Activated CD4-positive, alpha-beta T cell treated with anti-CD3 and anti-CD28 coated beads, Interleukin-2, amount 50 U/mL, for 24 hours (primary cell): ENCODE results near the gene SORCS1.

Source experiments
- DNase-seq, 2 donors: peaks; one replicate each; pipeline ENCODE4 v3.0.0-alpha.2; 2020; ENCODE audit warnings: low read depth in 1 of 2, low spot score in 1 of 2

Gene SORCS1

GRCh38 chr10:107163881-107164861 is at the start of gene SORCS1:
TSS of gene SORCS1 (minus strand) at chr10:107164706.
- DNase-seq: no peak

GRCh38 chr10:107214261-107214660 is 49.8 kb upstream of the SORCS1 start:
- DNase-seq: no peak

DNA sequence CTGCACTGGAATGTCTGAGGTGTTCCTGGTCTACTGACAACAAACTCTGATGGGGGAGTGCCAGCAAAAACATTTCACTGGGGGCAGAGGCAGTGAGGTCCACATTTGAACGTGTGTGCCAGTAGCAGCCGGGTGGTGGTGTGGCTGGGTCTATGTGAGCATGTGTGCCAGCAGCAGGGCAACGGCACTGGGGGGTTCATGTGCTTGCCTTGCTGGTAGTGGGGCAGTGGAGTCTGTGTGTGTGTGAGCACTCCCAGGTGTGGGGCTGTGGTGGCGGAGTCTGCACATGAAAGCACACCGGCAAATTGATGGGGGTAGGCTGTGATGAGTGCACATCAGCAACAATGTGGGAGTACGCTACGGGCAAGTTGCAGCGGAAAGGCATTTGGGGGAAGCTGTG is 49.4 kb upstream of the SORCS1 start:
- no peak for DNase-seq

DNA sequence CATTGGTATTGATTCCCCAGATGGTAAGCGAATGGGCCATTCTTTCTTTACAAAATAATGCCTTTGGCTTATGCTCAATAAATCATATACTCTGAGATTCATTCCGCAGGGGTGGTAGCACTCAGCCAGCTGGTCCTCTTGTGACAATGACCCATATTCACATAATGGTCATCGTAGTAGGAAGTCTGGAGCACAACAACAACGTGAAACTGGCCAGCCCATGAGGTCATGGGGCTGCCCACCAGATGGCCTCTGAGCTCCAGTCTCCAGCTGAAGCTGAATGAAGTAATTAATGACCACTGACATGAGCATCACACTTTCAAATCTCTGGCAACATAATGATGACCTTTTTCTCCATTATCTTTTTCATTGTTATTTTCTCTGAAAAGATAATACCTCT is 42.3 kb upstream of the SORCS1 start:
- no peak for DNase-seq

DNA sequence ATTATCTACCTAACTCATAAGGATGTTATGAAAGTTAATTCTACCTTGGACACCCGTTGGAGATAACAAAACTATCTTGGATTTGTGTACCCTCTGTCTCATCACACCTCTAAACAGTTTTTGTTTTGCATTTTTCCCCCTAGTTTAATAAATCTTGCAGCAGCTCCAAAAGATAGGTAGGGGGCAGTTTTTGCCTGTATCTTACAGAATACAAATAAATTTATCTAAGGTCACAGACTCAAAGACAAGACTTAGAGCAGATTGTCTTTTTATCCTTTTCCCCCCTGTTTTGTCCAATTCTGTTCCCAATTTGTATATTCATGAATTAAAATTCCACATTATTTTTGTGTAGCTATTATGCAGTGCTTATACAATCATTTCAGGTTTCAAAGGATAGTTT is 5.0 kb upstream of the SORCS1 start:
- no peak for DNase-seq

GRCh38 chr10:107168738-107169137 is 4.2 kb upstream of the SORCS1 start:
- no peak for DNase-seq

GRCh38 chr10:107166403-107166802 is 1.9 kb upstream of the SORCS1 start:
- no peak for DNase-seq

GRCh38 chr10:107164992-107165391 is 486 bp upstream of the SORCS1 start:
- DNase-seq: no peak

- DNase-seq: no peak
These were observed 1.2 kb downstream of the SORCS1 start for GRCh38 chr10:107163076-107163855.

GRCh38 chr10:107160866-107161265 is 3.6 kb downstream of the SORCS1 start:
- DNase-seq: no peak

DNA sequence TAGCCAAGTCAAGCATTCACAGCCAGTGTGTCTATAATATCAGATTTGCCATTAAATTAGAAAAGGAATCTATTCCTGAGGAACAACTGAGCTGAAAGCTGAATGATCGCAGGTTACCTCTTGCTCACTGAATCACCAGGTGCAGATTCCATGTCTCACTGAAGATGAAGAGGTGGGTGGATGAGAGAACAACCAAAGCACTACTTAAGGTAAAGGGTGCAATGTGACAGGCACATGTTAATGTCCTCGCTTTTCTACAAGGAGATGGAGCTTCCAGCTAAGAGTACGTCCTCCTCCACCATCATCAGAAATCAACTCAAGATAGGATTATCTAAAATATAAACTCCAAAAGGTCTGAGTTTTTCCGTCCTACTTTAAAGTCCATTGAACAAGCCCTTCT is 4.6 kb downstream of the SORCS1 start:
- no peak for DNase-seq

- DNase-seq: no peak
These were observed 7.4 kb downstream of the SORCS1 start for GRCh38 chr10:107157071-107157470.

DNA sequence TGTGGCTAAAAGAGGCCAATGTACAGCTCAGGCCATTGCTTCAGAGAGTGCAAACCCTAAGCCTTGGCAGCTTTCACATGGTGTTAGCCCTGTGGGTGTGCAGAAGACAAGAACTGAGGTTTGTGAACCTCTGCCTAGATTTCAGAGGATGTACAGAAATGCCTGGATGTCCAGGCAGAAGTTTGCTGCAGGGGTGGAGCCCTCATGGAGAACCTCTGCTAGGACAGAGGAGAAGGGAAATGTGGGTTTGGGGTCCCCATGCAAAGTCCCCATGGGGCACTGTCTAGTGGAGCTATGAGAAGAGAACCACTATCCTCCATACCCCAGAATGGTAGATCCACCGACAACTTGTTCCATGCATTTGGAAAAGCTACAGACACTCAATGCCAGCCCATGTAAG is 12.4 kb downstream of the SORCS1 start:
- no peak for DNase-seq

GRCh38 chr10:107148906-107149305 is 15.6 kb downstream of the SORCS1 start:
- DNase-seq: no peak

DNA sequence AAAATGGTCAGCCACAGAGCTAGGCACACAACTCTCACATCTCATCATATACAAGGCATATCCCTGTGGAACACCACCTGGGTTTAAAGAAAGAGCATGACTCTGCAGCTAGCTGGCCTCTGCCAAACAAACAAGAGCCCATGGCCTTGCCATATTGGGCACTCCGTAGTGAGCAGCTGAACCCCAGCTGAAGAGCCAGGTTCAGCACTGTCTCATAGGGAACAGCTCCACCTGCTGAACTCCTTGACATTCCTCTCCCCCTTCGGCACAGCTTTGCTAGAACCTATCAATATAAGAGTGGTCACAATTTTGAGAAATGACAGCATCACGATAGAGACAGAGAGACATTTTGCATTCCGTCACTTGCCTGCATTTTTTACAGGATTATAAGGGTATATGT is 20.0 kb downstream of the SORCS1 start:
- DNase-seq: no peak

GRCh38 chr10:107141524-107142061 is 22.9 kb downstream of the SORCS1 start:
- no peak for DNase-seq

GRCh38 chr10:107139237-107139636 is 25.3 kb downstream of the SORCS1 start:
- DNase-seq: no peak

- no peak for DNase-seq
These were observed 30.9 kb downstream of the SORCS1 start for GRCh38 chr10:107133656-107134055.

- DNase-seq: no peak
These were observed 35.5 kb downstream of the SORCS1 start for GRCh38 chr10:107129000-107129399.

- no peak for DNase-seq
These were observed 37.9 kb downstream of the SORCS1 start for GRCh38 chr10:107126512-107127065.

DNA sequence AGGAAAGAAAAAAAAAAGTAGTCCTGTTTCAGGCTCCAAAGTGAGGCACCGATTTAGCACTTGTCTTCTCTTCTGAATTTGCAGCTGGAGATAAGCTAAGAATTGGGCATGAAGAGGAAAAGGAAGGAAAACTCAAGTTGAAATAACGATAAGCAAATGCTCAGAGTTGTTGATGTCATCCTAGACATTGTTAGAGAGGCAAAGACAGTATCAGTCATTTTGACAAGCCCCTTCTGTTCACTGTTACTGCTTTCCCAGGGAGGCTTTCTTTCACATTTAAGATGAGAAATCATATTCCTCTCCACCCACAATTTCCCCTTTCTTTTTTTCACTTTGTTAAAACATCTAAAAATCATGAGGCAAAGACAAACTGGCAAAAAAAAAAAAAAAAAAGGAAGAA is 41.8 kb downstream of the SORCS1 start:
- no peak for DNase-seq

DNA sequence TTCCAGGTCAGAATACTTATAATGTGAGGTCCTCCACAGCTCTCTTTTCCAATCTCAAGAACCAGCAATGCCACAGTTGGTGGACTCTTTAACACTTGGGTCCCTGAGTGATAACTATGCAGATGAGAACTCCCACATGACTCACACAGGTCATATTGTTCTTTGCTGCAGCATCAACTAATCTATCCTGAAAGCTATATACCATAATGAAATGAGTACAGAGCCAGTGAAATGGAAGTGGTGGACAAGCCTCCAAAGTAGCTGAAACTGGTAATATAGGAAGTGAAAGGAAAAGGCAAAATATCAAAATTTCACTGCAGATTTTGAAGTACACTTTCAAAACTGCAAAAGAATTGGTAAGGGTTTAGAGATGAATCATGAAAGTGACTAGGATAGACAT is 45.6 kb downstream of the SORCS1 start:
- no peak for DNase-seq
